NCI-H446 treated with DMSO at 0.1 percent for 48 hours (cell line): Measurements from ENCODE around the gene RAB13.

Experiments
- DNase-seq: peaks from one replicate; lab custom pipeline; 2025; lab: John Stamatoyannopoulos, UW

The RAB13 gene

GRCh38 chr1:153954826-153955225, 31.3 kb downstream of the RAB13 start:
- no peak for DNase-seq

GRCh38 chr1:153953859-153954365, 32.2 kb downstream of the RAB13 start:
- DNase-seq: no peak

GRCh38 chr1:153951801-153952200, 34.3 kb downstream of the RAB13 start:
- no peak for DNase-seq

- DNase-seq: no peak
Observed at GRCh38 chr1:153951183-153951582, 35.0 kb downstream of the RAB13 start.

GRCh38 chr1:153946622-153947241, 39.4 kb downstream of the RAB13 start, which contains the start of gene DENND4B:
Gene DENND4B, minus strand, starts transcription at chr1:153946718. Its CDS starts 2,344 bp downstream, at chr1:153944374.
- peak; percentile 54 for DNase-seq

GRCh38 chr1:153945795-153946621, 40.1 kb downstream of the RAB13 start:
- DNase-seq: no peak

GRCh38 chr1:153945131-153945794, 40.9 kb downstream of the RAB13 start:
- DNase-seq: no peak

- DNase-seq: no peak
Observed at GRCh38 chr1:153944827-153945117, 41.4 kb downstream of the RAB13 start.

- no peak for DNase-seq
Observed at GRCh38 chr1:153944005-153944826, 41.9 kb downstream of the RAB13 start.

GRCh38 chr1:153942766-153943549, 43.2 kb downstream of the RAB13 start:
- no peak for DNase-seq

- no peak for DNase-seq
Observed at GRCh38 chr1:153941826-153942725, 44.1 kb downstream of the RAB13 start.

- no peak for DNase-seq
Observed at GRCh38 chr1:153940756-153941155, 45.4 kb downstream of the RAB13 start.

- no peak for DNase-seq
Observed at GRCh38 chr1:153939476-153939875, 46.7 kb downstream of the RAB13 start.

GRCh38 chr1:153938996-153939395, 47.1 kb downstream of the RAB13 start:
- DNase-seq: no peak

GRCh38 chr1:153937331-153937730, 48.8 kb downstream of the RAB13 start:
- DNase-seq: no peak

GRCh38 chr1:153936011-153936802, 49.9 kb downstream of the RAB13 start:
- DNase-seq: no peak

GRCh38 chr1:153934746-153935145, 51.4 kb downstream of the RAB13 start:
- DNase-seq: no peak

GRCh38 chr1:153933955-153934354, 52.2 kb downstream of the RAB13 start:
- DNase-seq: no peak

GRCh38 chr1:153933430-153933829, 52.7 kb downstream of the RAB13 start:
- DNase-seq: no peak
